NK-92 treated with Interleukin-12 subunit alpha and Interleukin-12 subunit beta, amount 100 ng/mL, for 24 hours (cell line): Measurements from ENCODE around the gene ZNF892.
"Not testable (repeated sequence)": the region's sequence is repeated elsewhere in the genome, so short reads cannot be mapped to it uniquely, and the experiment has no call there.

Experiments
- DNase-seq: peaks from one replicate; lab custom pipeline; 2025; lab: John Stamatoyannopoulos, UW

ZNF892 gene

DNA sequence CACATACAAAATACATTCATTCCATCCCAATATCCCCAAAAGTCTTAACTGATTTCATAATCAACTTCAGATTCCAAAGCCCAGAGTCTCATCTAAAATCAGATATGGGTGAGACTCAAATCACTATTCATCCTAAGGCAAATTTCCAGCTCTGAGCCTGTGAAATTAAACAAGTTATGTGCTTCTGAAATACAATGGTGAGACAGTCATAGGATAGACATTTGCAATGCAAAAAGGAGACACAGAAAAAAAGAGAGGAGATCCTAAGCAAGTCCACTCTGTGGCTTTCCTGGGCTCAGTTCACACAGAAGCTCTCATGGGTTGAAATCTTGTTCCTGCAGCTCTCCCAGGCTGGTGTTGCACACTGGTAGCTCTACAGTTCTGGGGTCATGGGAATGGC is 18.3 kb downstream of the ZNF892 start:
- no peak for DNase-seq

DNA sequence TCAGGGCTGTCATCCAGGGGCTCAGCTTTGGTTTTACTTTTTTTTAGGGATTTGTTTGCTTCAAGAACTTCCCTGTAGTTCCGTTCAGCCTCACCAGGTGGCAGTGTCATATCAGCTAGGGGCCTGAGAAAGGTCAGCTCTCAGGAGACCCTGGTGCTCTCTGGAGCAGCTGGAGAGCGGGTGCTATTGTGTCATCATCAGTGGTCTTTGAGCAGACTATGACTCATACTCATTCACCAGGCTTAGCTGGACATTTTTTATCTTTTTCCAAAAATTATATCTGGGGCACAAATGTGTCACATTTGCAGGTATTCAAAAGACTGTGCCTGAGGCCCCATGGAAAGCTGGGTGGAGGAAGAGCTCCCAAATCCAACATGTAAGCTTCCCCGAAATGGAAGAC is 24.4 kb downstream of the ZNF892 start:
- DNase-seq = peak; percentile 14

DNA sequence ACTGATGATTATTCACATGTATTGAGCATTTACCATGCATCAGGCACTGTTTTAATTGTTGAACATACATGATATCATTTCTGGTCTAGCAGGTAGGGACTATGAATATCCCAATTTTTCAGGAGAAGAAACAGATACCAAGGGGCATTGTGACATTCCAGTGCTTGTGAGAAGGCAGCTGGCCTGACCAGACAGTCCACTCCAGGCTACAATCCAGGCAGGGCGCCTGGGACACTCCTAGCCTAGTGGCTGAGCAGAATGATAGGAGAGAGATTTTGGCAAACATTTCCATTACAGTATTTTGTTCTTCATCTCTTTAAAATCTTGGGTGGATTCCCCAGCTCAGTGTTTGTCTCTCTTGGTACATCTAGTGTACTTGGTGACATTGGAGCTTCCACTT is 24.9 kb downstream of the ZNF892 start:
- DNase-seq = no peak

DNA sequence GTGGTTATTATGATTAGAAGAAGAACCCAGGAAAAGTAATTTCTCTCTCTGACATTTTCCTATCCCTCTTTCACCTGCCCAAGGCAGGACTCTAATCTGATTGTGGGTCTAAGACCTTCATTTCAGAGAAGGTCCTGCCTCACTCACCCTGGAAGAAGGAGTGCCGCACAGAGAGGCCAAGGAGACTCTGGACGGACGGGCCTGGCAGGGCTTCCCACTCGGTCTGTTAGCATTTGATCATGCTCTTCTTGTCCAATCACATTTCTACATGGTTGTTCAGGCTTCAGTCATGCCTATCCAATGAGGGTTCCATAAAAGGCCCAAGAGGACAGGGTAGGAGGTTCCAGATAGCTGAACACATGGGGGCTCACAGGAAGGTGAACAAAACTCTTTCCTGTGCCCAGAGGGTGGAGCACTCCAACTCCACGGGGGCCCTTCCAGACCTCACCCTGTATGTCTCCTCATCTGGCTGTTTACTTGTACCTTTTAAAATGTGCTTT is 27.0 kb downstream of the ZNF892 start:
- no peak for DNase-seq

DNA sequence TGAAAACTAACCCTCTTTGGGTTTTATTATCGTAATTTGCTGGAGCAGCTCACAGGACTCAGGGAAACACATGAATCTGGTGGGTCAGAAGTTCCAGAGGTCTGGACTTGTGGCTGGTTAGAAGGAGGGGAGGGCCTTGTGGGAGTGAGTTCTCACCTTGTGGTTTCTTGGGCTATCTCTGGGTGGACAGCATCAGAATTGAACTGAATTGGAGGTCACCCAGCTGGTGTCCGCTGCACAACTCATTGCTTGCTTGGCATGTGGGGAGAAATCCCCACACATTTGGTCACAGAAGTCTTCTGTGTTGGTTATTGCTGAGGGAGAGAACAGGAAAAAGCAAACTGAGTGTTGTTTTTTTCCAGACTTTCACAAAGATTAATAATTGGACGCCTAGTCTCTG is 27.5 kb downstream of the ZNF892 start:
- DNase-seq = no peak

DNA sequence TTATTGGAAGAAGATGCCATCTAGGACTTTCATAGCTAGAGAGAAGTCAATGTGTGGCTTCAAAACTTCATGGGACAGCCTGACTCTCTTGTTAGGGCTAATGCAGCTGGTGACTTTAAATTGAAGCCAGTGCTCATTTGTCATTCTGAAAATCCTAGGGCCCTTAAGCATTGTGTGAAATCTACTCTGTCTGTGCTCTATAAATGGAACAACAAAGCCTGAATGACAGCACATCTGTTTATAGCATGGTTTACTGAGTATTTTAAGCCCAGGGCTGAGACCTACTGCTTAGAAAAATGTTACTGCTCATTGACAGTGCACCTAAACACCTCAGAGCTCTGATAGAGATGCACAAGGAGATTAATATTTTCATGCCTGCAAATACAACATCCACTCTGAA is 30.8 kb downstream of the ZNF892 start:
- DNase-seq = no peak

DNA sequence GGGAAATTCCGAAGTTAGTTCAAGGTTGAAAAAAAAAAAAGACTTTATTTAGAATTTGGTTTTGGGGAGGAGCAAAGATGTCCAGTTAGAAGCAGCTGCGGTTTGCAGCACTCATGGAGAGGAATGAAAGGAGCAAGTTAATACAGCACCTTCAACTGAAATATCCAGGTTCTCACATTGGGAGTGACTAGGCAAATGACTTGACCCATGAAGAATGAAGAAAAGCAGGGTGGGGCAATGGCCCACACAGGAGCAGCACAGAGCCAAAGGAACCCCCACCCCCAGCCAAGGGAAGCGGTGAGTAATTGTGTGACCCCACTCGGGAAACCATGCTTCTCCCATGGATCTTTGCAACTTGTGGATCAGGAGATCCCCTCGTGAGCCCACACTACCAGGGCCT is 32.8 kb downstream of the ZNF892 start:
- DNase-seq = no peak

DNA sequence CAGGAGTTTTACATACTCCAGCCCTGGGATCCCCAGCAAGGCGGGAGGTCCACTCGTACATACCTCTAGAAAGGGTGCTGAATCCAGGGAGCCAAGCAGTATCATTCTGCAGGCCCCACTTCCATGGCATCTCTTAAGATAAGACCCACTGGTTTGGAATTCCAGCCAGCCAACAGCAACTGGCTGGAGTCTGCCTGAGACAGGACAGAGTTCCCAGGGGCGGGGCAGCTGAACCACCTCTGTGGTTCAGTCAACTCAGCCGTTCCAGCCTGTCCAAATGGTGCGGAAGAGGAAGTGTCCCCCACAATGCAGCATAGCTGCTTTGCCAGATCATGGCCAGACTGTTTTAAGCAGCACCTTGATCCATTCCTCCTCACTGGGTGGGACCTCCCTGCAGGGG is 33.2 kb downstream of the ZNF892 start:
- no peak for DNase-seq

DNA sequence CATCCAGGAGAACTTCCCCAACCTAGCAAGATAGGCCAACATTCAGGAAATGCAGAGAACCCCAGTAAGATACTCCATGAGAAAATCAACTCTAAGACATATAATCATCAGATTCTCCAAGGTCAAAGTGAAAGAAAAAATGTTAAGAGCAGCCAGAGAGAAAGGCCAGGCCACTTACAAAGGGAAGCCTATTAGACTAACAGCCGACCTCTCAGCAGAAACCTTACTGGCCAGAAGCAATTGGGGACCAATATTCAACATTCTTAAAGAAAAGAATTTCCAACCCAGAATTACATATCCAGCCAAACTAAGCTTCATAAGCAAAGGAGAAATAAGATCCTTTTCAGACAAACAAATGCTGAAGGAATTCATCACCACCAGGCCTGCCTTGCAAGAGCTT is 34.8 kb downstream of the ZNF892 start:
- DNase-seq = not testable (repeated sequence)
